Measurements from ENCODE around the gene RPL26.
"Not testable (repeated sequence)": the region's sequence is repeated elsewhere in the genome, so short reads cannot be mapped to it uniquely, and the experiment has no call there.

The RPL26 gene

DNA sequence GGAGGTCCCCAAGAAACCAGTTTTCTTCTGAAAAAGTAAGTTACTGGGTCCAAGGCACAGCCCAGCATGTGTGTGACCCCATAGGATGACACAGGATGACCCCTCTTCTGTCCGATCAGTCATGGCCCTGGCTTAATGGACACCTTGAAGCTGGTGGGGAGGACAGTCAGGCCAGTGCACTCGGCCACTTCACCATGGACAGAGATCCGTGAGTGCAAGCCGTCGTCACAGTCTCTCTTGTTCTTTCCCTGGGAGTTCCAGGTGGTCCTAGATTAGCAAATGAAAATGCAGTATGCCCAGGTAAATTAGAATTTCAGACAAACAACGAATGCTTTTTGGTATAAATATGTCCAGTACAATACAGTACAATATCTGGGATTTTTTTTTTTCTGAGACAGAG, 16.0 kb upstream of the RPL26 start:
- no peak for DNase-seq (ENCODE audit: low read depth)
- no peak overlapping the region for H3K4me3 ChIP-seq (ENCODE audit: control insufficient read depth, low read depth, low read length)
- no peak for TF ChIP-seq CTCF (conservative IDR thresholded peaks at IDR 0.05; ENCODE audit: control insufficient read depth, insufficient read depth, low read depth, low read length)

DNA sequence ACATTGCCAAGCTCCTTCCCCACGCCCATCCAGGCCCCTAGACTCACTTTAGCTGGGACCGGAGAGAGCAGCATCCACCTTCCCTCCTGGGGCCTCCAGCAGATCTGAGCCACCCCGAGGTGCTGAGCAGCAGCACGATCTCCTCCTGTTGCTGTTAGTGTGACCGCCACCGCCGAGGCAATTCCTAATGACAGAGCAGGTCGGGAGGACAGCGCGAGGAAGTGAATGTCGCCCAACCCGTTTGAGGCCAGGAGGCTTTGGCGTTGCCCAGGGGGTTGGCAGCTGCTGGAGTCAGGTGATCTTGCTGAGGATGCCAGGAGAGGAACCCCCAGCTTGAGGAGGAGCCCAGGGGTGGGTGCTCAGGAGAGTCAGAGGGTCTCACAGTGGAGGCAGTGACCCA, 14.6 kb upstream of the RPL26 start, which contains the start of gene RNF222:
Gene RNF222 (minus strand): TSS at position 192 of the 400 bp plus-strand sequence. CDS start 4,366 bp downstream, outside the sequence.
- no peak within 1 kb of the TSS for H3K4me3 ChIP-seq (ENCODE audit: control insufficient read depth, low read depth, low read length)
- TF ChIP-seq CTCF (conservative IDR thresholded peaks at IDR 0.05; ENCODE audit: control insufficient read depth, insufficient read depth, low read depth, low read length), result no peak
- DNase-seq (ENCODE audit: low read depth), result no peak

- not testable (repeated sequence) for DNase-seq (ENCODE audit: low read depth)
Observed at GRCh38 chr17:8394497-8394896, 11.5 kb upstream of the RPL26 start.

DNA sequence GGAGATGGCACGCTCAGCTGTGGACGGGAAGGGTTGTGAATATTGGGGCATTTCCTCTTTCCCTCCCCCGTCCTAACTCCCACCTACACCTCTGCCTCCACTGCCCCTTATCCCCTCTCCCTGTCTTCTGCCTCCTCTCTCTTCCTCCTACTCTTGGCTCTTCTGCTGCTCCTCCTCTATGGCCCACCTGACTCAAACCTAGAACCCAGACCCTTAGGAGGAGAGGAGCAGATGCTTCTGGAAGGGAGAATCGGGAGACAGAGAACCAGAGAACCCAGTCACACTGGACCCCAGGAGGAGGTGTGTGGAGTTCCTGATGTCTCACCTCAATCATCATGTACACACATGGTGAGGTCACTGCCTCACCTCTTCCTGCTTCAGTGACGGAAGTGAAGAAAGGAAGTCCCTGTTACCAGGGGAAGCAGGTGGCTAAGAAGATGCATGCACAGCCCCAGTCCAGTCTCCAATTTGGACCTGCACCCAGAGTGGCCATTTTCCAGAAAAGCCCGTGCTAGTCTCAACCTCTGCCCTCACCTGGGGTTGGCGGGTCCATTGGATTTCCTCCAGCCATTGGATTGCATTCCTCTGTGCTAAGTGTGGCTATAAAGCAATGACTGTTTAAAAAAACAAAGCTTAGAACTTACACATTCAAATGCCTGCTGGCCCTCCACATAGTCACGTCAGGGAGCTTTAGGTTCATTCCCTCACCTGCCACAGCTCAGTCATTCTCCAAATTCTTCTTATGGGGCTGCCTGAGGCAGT, 10.7 kb upstream of the RPL26 start:
- DNase-seq (ENCODE audit: low read depth), result no peak
- no peak overlapping the region for H3K4me3 ChIP-seq (ENCODE audit: control insufficient read depth, low read depth, low read length)
- no peak for TF ChIP-seq CTCF (conservative IDR thresholded peaks at IDR 0.05; ENCODE audit: control insufficient read depth, insufficient read depth, low read depth, low read length)

More at GRCh38 chr17:8394497-8394896, 11.5 kb upstream of the RPL26 start:
- H3K4me3 ChIP-seq (ENCODE audit: control insufficient read depth, low read depth, low read length), result not testable (repeated sequence)

- no peak for DNase-seq (ENCODE audit: low read depth)
- H3K4me3 ChIP-seq (ENCODE audit: control insufficient read depth, low read depth, low read length), result no peak overlapping the region
- no peak for TF ChIP-seq CTCF (conservative IDR thresholded peaks at IDR 0.05; ENCODE audit: control insufficient read depth, insufficient read depth, low read depth, low read length)
Observed at GRCh38 chr17:8392674-8393469, 9.9 kb upstream of the RPL26 start.

- no peak overlapping the region for H3K4me3 ChIP-seq (ENCODE audit: control insufficient read depth, low read depth, low read length)
- DNase-seq (ENCODE audit: low read depth), result no peak
- no peak for TF ChIP-seq CTCF (conservative IDR thresholded peaks at IDR 0.05; ENCODE audit: control insufficient read depth, insufficient read depth, low read depth, low read length)
Observed at GRCh38 chr17:8392274-8392673, 9.3 kb upstream of the RPL26 start.

DNA sequence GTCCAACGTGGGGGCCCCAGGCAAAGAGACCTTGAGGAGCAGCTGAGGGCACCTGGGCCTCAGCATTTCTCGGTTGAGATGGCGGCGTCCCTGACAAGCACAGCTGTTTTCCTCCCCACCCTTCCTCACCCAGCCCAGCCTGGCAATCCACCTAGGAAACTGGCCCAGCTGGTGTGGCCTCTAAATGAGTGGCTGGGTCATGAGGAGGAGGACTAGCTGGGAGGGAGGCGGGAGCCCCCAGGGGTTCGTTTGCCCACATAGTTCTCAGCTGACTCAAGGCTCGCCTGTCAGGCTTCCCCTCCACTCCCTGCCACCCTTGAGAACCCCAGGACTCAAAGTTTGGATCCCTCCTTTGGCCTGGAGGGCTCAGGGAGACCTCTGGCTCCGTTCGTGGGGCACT, 8.7 kb upstream of the RPL26 start:
- no peak overlapping the region for H3K4me3 ChIP-seq (ENCODE audit: control insufficient read depth, low read depth, low read length)
- DNase-seq (ENCODE audit: low read depth), result no peak
- TF ChIP-seq CTCF (conservative IDR thresholded peaks at IDR 0.05; ENCODE audit: control insufficient read depth, insufficient read depth, low read depth, low read length), result no peak
